ENCODE results near the gene RYR2. TPM values are rescaled to one million over a fixed set of nuclear protein-coding genes. Genes with fewer than 3 reads are reported as not detected.
"Not testable (repeated sequence)": the region's sequence is repeated elsewhere in the genome, so short reads cannot be mapped to it uniquely, and the experiment has no call there.

RYR2 gene
- total RNA-seq, 1 experiment from 2014 or later: 0.03 TPM

DNA sequence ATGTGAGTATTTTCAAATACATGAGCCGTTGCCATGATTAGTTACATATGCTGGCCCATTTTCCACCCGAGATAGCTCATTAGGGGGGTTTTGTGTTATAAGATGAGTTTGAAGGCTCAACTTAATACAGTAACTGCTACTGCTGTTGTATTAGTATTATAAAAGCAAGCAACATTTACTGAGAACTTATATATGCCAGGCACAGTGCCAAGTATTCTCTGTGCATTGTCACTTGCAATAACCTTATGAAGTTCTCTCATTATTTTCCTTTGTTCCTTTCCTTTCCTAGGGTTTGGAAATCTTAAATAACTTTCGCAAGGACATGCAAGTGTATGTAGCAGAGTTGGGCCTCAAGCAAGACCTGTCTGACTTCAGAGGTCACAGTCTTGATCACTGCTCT is 107.9 kb downstream of the RYR2 start:
- Histone ChIP-seq H3K27me3 (ENCODE audit: control insufficient read depth, insufficient read depth, low read length) (peaks cover 3% of the 10 kb centered on the region; the same call in 1 of the 2 replicates), H3K4me3 (ENCODE audit: low read depth in 2 of 2, low read length in 2 of 2) (no peak overlapping the region), H3K36me3 (ENCODE audit: control insufficient read depth, insufficient read depth, low read length) (no peaks in the 10 kb centered on the region), H3K9me3 (ENCODE audit: control insufficient read depth, insufficient read depth, low read depth, low read length) (no peaks in the 10 kb centered on the region), H3K27ac (ENCODE audit: low read length) (no peak overlapping the region), H3K4me1 (ENCODE audit: control insufficient read depth, insufficient read depth, low read length) (no peaks in the 10 kb centered on the region)
- DNase-seq (ENCODE audit: low read depth, low spot score) (no peak), ATAC-seq (no peak)
- ChIA-PET CTCF (no interaction called here), POLR2A (no interaction called here)
- intact Hi-C loops (cut with micrococcal nuclease; ENCODE audit: unreplicated experiment) (no loop called here), in situ Hi-C loops (cut with HindIII; ENCODE audit: low pct_unique_long_range_greater_than_20kb, low sequenced_read_pairs) (no loop called here)
- no peak for TF ChIP-seq TCF7L2 (IDR thresholded peaks at IDR 0.05; ENCODE audit: low read depth, low read length)
- no TSS peak for BruUV-seq (replicated peaks)

DNA sequence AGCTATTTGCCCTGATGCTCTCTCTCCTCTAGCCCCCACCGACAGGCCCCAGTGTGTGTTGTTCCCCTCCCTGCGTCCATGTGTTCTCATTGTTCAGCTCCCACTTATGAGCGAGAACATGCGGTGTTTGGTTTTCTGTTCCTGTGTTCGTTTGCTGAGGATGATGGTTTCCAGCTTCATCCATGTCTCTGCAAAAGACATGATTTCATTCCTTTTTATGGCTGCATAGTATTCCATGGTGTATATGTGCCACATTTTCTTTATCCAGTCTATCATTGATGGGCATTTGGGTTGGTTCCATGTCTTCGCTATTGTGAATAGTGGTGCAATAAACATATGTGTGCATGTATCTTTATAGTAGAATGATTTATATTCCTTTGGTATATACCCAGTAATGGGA is 110.0 kb downstream of the RYR2 start:
- H3K4me1 ChIP-seq (ENCODE audit: control insufficient read depth, insufficient read depth, low read length); H3K36me3 ChIP-seq (ENCODE audit: control insufficient read depth, insufficient read depth, low read length); H3K27ac ChIP-seq (ENCODE audit: low read length); H3K9me3 ChIP-seq (ENCODE audit: control insufficient read depth, insufficient read depth, low read depth, low read length); in situ Hi-C loops (cut with HindIII; ENCODE audit: low pct_unique_long_range_greater_than_20kb, low sequenced_read_pairs); H3K4me3 ChIP-seq (ENCODE audit: low read depth in 2 of 2, low read length in 2 of 2); DNase-seq (ENCODE audit: low read depth, low spot score); intact Hi-C loops (cut with micrococcal nuclease; ENCODE audit: unreplicated experiment); ATAC-seq; H3K27me3 ChIP-seq (ENCODE audit: control insufficient read depth, insufficient read depth, low read length); POLR2A ChIA-PET; CTCF ChIA-PET; BruUV-seq (replicated peaks): not testable (repeated sequence)

DNA sequence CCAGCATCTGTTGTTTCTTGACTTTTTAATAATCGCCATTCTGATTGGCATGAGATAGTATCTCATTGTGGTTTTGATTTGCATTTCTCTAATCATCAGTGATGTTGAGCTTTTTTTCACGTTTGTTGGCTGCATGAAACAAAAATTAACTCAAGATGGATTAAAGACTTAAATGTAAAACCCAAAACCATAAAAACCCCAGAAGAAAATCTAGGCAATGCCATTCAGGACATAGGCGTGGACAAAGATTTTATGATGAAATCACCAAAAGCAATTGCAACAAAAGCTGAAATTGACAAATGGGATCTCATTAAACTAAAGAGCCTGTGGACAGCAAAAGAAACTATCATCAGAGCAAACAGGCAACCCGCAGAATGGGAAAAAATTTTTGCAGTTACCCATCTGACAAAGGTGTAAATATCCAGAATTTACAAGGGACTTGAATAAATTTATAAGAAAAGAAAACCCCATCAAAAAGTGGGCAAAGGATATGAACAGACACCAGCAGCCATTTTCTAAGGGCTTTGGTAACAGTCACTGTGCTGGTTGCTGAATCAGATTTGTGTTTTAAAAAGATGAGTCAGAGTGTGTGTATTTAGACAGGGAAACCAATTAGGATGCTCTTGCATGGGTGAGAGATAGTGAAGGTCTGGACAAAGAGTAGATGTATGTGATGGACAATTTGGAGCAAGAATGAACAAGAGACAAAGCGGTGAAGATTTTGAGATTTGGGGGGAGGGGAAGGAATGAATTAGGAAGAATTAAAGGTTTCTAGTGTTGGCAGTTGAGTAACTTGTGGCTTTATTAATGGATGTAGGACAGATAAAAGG is 110.7 kb downstream of the RYR2 start:
- CTCF ChIA-PET: no interaction called here
- TF ChIP-seq, protein P1, sequence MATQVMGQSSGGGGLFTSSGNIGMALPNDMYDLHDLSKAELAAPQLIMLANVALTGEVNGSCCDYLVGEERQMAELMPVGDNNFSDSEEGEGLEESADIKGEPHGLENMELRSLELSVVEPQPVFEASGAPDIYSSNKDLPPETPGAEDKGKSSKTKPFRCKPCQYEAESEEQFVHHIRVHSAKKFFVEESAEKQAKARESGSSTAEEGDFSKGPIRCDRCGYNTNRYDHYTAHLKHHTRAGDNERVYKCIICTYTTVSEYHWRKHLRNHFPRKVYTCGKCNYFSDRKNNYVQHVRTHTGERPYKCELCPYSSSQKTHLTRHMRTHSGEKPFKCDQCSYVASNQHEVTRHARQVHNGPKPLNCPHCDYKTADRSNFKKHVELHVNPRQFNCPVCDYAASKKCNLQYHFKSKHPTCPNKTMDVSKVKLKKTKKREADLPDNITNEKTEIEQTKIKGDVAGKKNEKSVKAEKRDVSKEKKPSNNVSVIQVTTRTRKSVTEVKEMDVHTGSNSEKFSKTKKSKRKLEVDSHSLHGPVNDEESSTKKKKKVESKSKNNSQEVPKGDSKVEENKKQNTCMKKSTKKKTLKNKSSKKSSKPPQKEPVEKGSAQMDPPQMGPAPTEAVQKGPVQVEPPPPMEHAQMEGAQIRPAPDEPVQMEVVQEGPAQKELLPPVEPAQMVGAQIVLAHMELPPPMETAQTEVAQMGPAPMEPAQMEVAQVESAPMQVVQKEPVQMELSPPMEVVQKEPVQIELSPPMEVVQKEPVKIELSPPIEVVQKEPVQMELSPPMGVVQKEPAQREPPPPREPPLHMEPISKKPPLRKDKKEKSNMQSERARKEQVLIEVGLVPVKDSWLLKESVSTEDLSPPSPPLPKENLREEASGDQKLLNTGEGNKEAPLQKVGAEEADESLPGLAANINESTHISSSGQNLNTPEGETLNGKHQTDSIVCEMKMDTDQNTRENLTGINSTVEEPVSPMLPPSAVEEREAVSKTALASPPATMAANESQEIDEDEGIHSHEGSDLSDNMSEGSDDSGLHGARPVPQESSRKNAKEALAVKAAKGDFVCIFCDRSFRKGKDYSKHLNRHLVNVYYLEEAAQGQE (IDR thresholded peaks at IDR 0.05; ENCODE audit: insufficient read depth in 1 of 2, low read depth in 2 of 2, low read length in 1 of 2): no peak
- TF ChIP-seq, protein P2, sequence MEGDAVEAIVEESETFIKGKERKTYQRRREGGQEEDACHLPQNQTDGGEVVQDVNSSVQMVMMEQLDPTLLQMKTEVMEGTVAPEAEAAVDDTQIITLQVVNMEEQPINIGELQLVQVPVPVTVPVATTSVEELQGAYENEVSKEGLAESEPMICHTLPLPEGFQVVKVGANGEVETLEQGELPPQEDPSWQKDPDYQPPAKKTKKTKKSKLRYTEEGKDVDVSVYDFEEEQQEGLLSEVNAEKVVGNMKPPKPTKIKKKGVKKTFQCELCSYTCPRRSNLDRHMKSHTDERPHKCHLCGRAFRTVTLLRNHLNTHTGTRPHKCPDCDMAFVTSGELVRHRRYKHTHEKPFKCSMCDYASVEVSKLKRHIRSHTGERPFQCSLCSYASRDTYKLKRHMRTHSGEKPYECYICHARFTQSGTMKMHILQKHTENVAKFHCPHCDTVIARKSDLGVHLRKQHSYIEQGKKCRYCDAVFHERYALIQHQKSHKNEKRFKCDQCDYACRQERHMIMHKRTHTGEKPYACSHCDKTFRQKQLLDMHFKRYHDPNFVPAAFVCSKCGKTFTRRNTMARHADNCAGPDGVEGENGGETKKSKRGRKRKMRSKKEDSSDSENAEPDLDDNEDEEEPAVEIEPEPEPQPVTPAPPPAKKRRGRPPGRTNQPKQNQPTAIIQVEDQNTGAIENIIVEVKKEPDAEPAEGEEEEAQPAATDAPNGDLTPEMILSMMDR (IDR thresholded peaks at IDR 0.05): no peak
- no peak for TF ChIP-seq SIN3A (IDR thresholded peaks at IDR 0.05; ENCODE audit: borderline replicate concordance, insufficient read depth, low read depth, low read length)
- TF ChIP-seq POLR2AphosphoS5 (IDR thresholded peaks at IDR 0.05; ENCODE audit: low read depth, low read length): no peak
- no peak for TF ChIP-seq TCF7L2 (IDR thresholded peaks at IDR 0.05; ENCODE audit: low read depth, low read length)
- POLR2A ChIA-PET: no interaction called here
- Histone ChIP-seq H3K36me3 (ENCODE audit: control insufficient read depth, insufficient read depth, low read length) (no peaks in the 10 kb centered on the region), H3K4me3 (ENCODE audit: low read depth in 2 of 2, low read length in 2 of 2) (no peak overlapping the region), H3K27me3 (ENCODE audit: control insufficient read depth, insufficient read depth, low read length) (no peaks in the 10 kb centered on the region), H3K27ac (ENCODE audit: low read length) (no peak overlapping the region), H3K4me1 (ENCODE audit: control insufficient read depth, insufficient read depth, low read length) (no peaks in the 10 kb centered on the region), H3K9me3 (ENCODE audit: control insufficient read depth, insufficient read depth, low read depth, low read length) (no peaks in the 10 kb centered on the region)
- no peak for DNase-seq (ENCODE audit: low read depth, low spot score)
- in situ Hi-C loops (cut with HindIII; ENCODE audit: low pct_unique_long_range_greater_than_20kb, low sequenced_read_pairs): no loop called here
- intact Hi-C loops (cut with micrococcal nuclease; ENCODE audit: unreplicated experiment): no loop called here
- BruUV-seq (replicated peaks): no TSS peak
- ATAC-seq: no peak

Measured in Panc1 (cell line).